PC-3 (cell line): ENCODE results near the gene ANKRD30B.
"Not testable (repeated sequence)": the region's sequence is repeated elsewhere in the genome, so short reads cannot be mapped to it uniquely, and the experiment has no call there.

Source experiments
- CTCF ChIP-seq: fragments of 300-600 bp; sonication (generic); conservative IDR thresholded peaks from 2 replicates; pipeline ENCODE4 v1.5.1; 2017; ENCODE audit warnings: antibody characterized with exemption, low read depth, mild to moderate bottlenecking, low read length
- EZH2 ChIP-seq: fragments of 300-600 bp; sonication (generic); IDR thresholded peaks from one replicate; pipeline ENCODE4 v1.6.1; 2017; ENCODE audit warnings: antibody characterized with exemption, mild to moderate bottlenecking, low read length; ENCODE audit not compliant: unreplicated experiment

- TF ChIP-seq CTCF, EZH2: not testable (repeated sequence)
Measured at GRCh38 chr18:14709761-14710160, 38.2 kb upstream of the ANKRD30B start.
